ENCODE measurements around the gene KCNQ1OT1.

- TF ChIP-seq CTCF (IDR thresholded peaks at IDR 0.05; ENCODE audit: low read length) (no peak), EZH2 (IDR thresholded peaks at IDR 0.05; ENCODE audit: borderline replicate concordance, low read length) (no peak)
Measured at GRCh38 chr11:2562890-2563212, 136.9 kb downstream of the KCNQ1OT1 start.

Measured in OCI-LY1 (cell line).